CD8-positive, alpha-beta memory T cell (primary cell): ENCODE data around the gene FOLR3. TPM values are rescaled to one million over a fixed set of nuclear protein-coding genes. Genes with fewer than 3 reads are reported as not detected.

Experiments
- CTCF ChIA-PET: fragments of 350-600 bp; sonication (Branson Sonifier 250); formaldehyde crosslinking; loops from one replicate; lab custom pipeline; 2021; ENCODE audit warnings: antibody characterized with exemption; lab: Charles Lee
- POLR2A ChIA-PET: fragments of 350-600 bp; sonication (Branson Sonifier 250); formaldehyde crosslinking; loops from one replicate; lab custom pipeline; 2021; ENCODE audit warnings: antibody characterized with exemption; lab: Charles Lee
- DNase-seq, 5 donors: peaks; one replicate each; pipeline versions ENCODE4 v3.0.0 to v3.0.0-alpha.2; 2020 to 2022; ENCODE audit warnings: mixed read lengths in 1 of 5
- H3K27ac ChIP-seq: one replicate; pipeline ENCODE4 v1.7.0; 2013; ENCODE audit warnings: low read depth, mild to moderate bottlenecking, low read length, moderate library complexity
- H3K27me3 ChIP-seq: 2 replicates; pipeline ENCODE4 v1.7.0; 2013; ENCODE audit warnings: low read length, mild to moderate bottlenecking; ENCODE audit not compliant: insufficient read depth, poor library complexity, severe bottlenecking
- H3K36me3 ChIP-seq: 2 replicates; pipeline ENCODE4 v1.7.0; 2013; ENCODE audit warnings: mild to moderate bottlenecking, low read length, moderate library complexity; ENCODE audit not compliant: insufficient read depth
- H3K4me1 ChIP-seq: 2 replicates; pipeline ENCODE4 v1.7.0; 2013; ENCODE audit warnings: mild to moderate bottlenecking, low read length, moderate library complexity; ENCODE audit not compliant: insufficient read depth
- H3K4me3 ChIP-seq: 2 replicates; pipeline ENCODE4 v1.7.0; 2013; ENCODE audit warnings: mild to moderate bottlenecking, low read length
- H3K9me3 ChIP-seq: 2 replicates; pipeline ENCODE4 v1.7.0; 2013; ENCODE audit warnings: mild to moderate bottlenecking, low read length
- H3K27ac Mint-ChIP-seq, 8 donors: one replicate each; pipeline ENCODE4 v1.8.0; 2020 to 2021; ENCODE audit warnings: mixed read lengths in 8 of 8, mild to moderate bottlenecking in 6 of 8, inconsistent platforms in 3 of 8, moderate library complexity in 3 of 8
- H3K27me3 Mint-ChIP-seq, 2 donors: one replicate each; pipeline ENCODE4 v1.8.0; 2020 to 2021; ENCODE audit warnings: mixed read lengths in 2 of 2, mild to moderate bottlenecking in 1 of 2, moderate library complexity in 1 of 2
- H3K36me3 Mint-ChIP-seq, 3 donors: one replicate each; pipeline ENCODE4 v1.8.0; 2020 to 2021; ENCODE audit warnings: mixed read lengths in 3 of 3, inconsistent platforms in 1 of 3, mild to moderate bottlenecking in 1 of 3
- H3K4me1 Mint-ChIP-seq, 3 donors: one replicate each; pipeline ENCODE4 v1.8.0; 2020 to 2021; ENCODE audit warnings: mixed read lengths in 3 of 3, inconsistent platforms in 1 of 3, mild to moderate bottlenecking in 1 of 3
- H3K4me3 Mint-ChIP-seq, 7 donors: one replicate each; pipeline ENCODE4 v1.8.0; 2020 to 2021; ENCODE audit warnings: mixed read lengths in 7 of 7, mild to moderate bottlenecking in 6 of 7, moderate library complexity in 4 of 7, inconsistent platforms in 2 of 7
- H3K9me3 Mint-ChIP-seq, 5 donors: one replicate each; pipeline ENCODE4 v1.8.0; 2020 to 2022; ENCODE audit warnings: mixed read lengths in 5 of 5, mild to moderate bottlenecking in 3 of 5, moderate library complexity in 2 of 5, inconsistent platforms in 1 of 5
- polyA plus RNA-seq: library from polyadenylated mRNA; unstranded; fragments of 300-500 nt; fragmentation: Illumina TruSeq; gene quantifications from one replicate; pipeline ENCODE4 v1.2.3, GENCODE V29; 2021
- total RNA-seq, 2 experiments: library from RNA; stranded (reverse); gene quantifications; one replicate each; pipeline ENCODE4 v1.2.3, GENCODE V29; 2021

The FOLR3 gene
- total and polyA plus RNA-seq, 3 experiments from 2014 or later, result not detected

DNA sequence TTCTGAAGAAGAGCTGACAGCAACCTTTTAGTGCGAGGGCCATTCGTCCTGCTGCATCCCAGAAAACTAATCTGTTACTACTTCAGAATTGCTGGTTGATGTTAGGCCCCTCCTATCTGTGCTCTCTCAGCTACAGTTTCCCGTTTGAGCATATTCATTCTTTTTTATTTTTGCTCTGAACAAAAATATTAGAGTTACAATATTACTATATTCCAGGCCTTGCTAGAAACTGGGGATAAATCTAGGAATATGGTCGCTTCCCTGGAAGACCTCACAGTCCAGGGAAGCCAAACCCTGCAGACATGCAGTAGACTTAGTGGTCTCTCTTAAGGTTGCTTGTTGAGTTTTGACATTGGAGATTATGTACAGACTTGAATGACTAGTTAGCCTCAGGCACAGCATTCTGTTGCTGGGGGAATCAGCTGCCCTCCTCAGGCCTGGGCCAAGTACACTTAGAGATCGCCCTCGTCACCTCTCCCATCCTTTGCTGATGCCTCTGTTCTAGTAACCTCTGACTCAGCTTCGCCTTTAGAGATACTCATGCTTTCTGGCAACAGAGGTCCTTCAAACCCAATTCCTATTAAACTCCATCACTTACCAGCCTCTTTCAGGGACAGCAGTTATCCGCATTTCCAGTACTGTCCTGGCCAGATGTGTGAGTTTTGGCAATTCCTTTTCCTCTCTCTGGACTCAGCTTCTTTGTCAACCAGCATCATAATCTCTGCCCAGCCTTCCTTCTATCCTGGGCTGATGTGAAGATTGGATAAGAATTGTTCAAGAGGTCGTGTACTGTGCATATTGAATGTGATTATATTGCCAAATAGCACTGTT lies 22.3 kb upstream of the FOLR3 start:
- Histone ChIP-seq H3K4me1 (peaks cover 16% of the 10 kb centered on the region), H3K9me3 (no peaks in the 10 kb centered on the region), H3K27ac (peak overlapping the region; percentile 89), H3K4me3 (peak overlapping the region; percentile 71), H3K27me3 (no peaks in the 10 kb centered on the region), H3K36me3 (peaks cover 6% of the 10 kb centered on the region)
- Mint-ChIP-seq H3K4me1 (peaks cover 24 to 25% (median 25%) of the 10 kb centered on the region in 3 donors), H3K9me3 (no peaks in the 10 kb centered on the region), H3K27ac (peak overlapping the region; percentile 96 to 100 (median 98)), H3K36me3 (peaks cover 1 to 26% (median 9%) of the 10 kb centered on the region in 3 donors), H3K4me3 (peak overlapping the region; percentile 94 to 99 (median 96)), H3K27me3 (peaks cover 4 to 14% of the 10 kb centered on the region in 2 donors)
- DNase-seq, result no peak
- ChIA-PET CTCF (interaction anchor here (0.8 to 2.6 kb wide), 6 partner anchors 31 to 185 kb away, joined by 3 to 7 read pairs (median 5); partner anchors contain the start of gene XNDC1N), POLR2A (interaction anchor here (1.0 to 2.5 kb wide), 7 partner anchors 9 to 184 kb away, joined by 3 to 13 read pairs (median 4); partner anchors contain the start of genes NUMA1 and RNF121)

DNA sequence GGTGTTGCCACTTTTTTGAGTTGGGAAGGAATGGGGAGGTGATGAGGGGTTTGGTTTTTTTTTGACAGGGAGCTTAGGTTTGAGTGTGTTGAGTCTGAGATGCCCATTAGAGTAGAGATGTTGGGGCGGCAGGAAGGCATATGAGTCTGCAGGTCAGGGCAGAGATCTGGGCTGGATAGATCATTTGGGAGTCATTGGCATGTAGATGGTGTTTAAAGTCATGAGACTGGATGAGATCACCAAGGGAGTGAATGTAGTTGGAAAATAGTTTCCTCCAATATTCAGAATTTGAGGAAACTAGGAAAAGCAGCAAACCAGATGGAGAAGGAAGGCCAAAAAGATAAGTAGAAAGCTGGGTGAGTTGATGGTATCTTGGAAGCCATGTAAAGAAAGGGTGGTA lies 21.0 kb upstream of the FOLR3 start:
- POLR2A ChIA-PET, result no interaction called here
- H3K4me3 Mint-ChIP-seq, result peak overlapping the region in 1 of 7 donors; percentile 6
- no peak for DNase-seq
- peaks cover 4 to 27% of the 10 kb centered on the region in 2 donors for H3K27me3 Mint-ChIP-seq
- Histone ChIP-seq H3K27me3 (no peaks in the 10 kb centered on the region), H3K36me3 (peaks cover 6% of the 10 kb centered on the region), H3K27ac (no peak overlapping the region), H3K4me3 (no peak overlapping the region), H3K4me1 (peaks cover 16% of the 10 kb centered on the region), H3K9me3 (no peaks in the 10 kb centered on the region)
- peaks cover 24 to 25% (median 25%) of the 10 kb centered on the region in 3 donors for H3K4me1 Mint-ChIP-seq
- peak overlapping the region in 3 of 8 donors; percentile 48 to 96 (median 48) for H3K27ac Mint-ChIP-seq
- H3K36me3 Mint-ChIP-seq, result peaks cover 1 to 18% (median 9%) of the 10 kb centered on the region in 3 donors
- CTCF ChIA-PET, result interaction anchor here (0.9 to 2.6 kb wide), 3 partner anchors 23 to 29 kb away, joined by 3 to 7 read pairs (median 3); no protein-coding TSS in a partner anchor
- H3K9me3 Mint-ChIP-seq, result no peaks in the 10 kb centered on the region

DNA sequence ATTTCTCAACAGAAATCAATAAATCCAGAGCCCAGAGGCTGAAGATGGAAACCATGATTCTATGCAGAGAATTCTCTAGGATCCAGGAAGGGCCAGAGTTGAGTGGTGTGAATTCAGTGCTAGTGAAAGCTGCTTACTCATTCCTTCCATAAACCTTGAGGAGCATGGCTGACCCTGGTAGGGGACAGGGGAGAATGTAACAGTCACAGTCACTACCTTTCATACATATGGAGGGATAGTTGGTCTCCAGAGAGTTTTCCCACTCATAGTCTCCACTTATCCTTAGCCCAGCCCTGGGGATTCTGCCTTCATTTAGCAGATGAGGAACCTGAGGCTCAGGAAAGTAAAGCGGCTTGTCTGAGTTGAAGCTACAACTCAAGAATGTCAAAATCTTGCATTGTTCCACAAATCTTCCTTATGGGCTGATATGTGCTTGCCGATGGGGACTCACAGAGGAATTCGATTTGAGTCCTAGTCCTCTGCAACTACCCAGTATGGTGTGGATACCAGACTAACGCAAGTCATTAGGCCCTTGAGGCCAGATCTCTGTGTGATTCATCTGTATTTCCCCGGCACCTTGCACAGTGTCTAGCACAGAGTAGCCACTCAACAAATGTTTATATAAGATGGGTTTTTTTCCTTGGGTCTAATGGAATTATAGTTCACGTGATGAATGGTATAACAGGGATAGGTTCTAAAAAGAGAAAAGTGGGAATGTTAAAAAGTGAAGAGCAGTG lies 19.3 kb upstream of the FOLR3 start:
- Histone ChIP-seq H3K27me3 (no peaks in the 10 kb centered on the region), H3K36me3 (no peaks in the 10 kb centered on the region), H3K4me3 (no peak overlapping the region), H3K9me3 (no peaks in the 10 kb centered on the region), H3K27ac (no peak overlapping the region), H3K4me1 (peaks cover 16% of the 10 kb centered on the region)
- DNase-seq, result no peak
- Mint-ChIP-seq H3K36me3 (peaks cover 1 to 6% (median 4%) of the 10 kb centered on the region in 3 donors), H3K4me3 (no peak overlapping the region), H3K4me1 (peaks cover 20 to 22% (median 22%) of the 10 kb centered on the region in 3 donors), H3K27me3 (peaks cover 8 to 37% of the 10 kb centered on the region in 2 donors), H3K9me3 (no peaks in the 10 kb centered on the region), H3K27ac (no peak overlapping the region)
- ChIA-PET CTCF (no interaction called here), POLR2A (no interaction called here)

DNA sequence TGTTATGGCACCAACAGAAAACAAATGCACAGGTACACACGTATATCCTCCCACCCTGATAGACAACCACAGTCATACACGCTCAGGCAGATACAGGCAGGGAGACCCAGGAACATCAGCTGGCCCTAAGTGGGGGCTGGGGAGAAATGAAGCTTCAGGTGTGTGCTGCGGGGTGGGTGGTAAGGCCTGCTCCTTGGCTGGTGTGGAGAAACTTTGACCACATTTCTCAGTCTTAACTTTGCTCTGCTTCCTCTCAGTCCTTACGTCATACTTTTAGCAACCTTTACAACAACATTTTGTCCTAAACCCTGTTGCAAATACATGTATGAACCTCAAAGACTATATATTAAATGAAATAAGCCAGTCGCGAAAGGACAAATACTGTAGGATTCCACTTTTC lies 16.3 kb upstream of the FOLR3 start:
- Histone ChIP-seq H3K27me3 (no peaks in the 10 kb centered on the region), H3K27ac (no peak overlapping the region), H3K36me3 (no peaks in the 10 kb centered on the region), H3K4me1 (no peaks in the 10 kb centered on the region), H3K9me3 (no peaks in the 10 kb centered on the region), H3K4me3 (no peak overlapping the region)
- H3K9me3 Mint-ChIP-seq, result no peaks in the 10 kb centered on the region
- DNase-seq, result no peak
- H3K4me1 Mint-ChIP-seq, result no peaks in the 10 kb centered on the region
- H3K27ac Mint-ChIP-seq, result no peak overlapping the region
- CTCF ChIA-PET, result interaction anchor here (2.1 kb wide), 1 partner anchor 24 kb away, joined by 6 read pairs; no protein-coding TSS in a partner anchor
- peaks cover 0 to 4% (median 1%) of the 10 kb centered on the region in 3 donors for H3K36me3 Mint-ChIP-seq
- H3K27me3 Mint-ChIP-seq, result peaks cover 8 to 41% of the 10 kb centered on the region in 2 donors
- POLR2A ChIA-PET, result no interaction called here
- H3K4me3 Mint-ChIP-seq, result no peak overlapping the region

DNA sequence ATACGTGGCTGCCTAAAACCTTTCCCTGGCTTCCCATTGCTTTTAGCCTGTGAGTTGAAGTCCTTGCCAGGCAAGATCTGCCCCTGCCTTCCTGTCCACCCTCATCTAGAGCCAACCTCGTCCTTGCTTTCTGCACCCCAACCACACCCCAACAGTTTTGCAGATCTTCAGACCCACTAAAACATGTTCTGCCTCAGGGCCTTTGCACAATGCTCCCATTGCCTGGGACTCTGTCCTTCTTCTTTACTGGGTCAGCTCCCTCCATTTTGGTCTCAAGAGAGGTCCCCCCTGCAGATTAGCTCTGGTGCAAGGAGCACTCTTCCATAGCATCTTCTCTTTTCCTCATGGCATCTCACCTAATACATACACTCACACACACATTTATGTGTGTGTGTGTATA lies 14.6 kb upstream of the FOLR3 start:
- H3K4me1 ChIP-seq, result no peaks in the 10 kb centered on the region
- no peaks in the 10 kb centered on the region for H3K4me1 Mint-ChIP-seq
- H3K27me3 Mint-ChIP-seq, result peaks cover 8 to 49% of the 10 kb centered on the region in 2 donors
- H3K9me3 Mint-ChIP-seq, result no peaks in the 10 kb centered on the region
- ChIA-PET CTCF (no interaction called here), POLR2A (no interaction called here)
- no peak overlapping the region for H3K4me3 Mint-ChIP-seq
- peaks cover 0 to 1% (median 0%) of the 10 kb centered on the region in 3 donors for H3K36me3 Mint-ChIP-seq
- no peak overlapping the region for H3K27ac Mint-ChIP-seq
- DNase-seq, result no peak
- H3K27ac ChIP-seq, result no peak overlapping the region
- no peaks in the 10 kb centered on the region for H3K36me3 ChIP-seq
- H3K27me3 ChIP-seq, result no peaks in the 10 kb centered on the region
- no peak overlapping the region for H3K4me3 ChIP-seq
- H3K9me3 ChIP-seq, result no peaks in the 10 kb centered on the region

DNA sequence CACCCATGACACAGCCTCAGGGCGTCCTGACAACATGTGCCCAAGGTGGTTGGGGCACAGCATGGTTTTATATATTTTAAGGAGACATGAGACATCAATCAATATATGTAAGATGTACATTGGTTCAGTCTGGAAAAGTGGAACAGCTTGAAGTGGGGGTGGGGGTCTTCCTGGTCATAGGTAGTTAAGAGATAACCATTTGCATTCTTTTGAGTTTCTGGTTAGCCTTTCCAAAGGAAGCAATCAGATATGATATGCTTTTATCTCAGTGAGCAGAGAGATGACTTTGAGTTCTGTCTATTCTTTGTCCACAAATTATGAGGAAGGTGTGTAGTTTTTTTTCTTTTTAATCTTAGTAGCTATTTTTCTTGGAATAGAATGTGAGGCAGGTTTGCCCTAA lies 12.9 kb upstream of the FOLR3 start:
- CTCF ChIA-PET, result interaction anchor here (0.8 to 1.4 kb wide), 3 partner anchors 21 to 97 kb away, joined by 3 read pairs; no protein-coding TSS in a partner anchor
- POLR2A ChIA-PET, result interaction anchor here (0.7 kb wide), 1 partner anchor 45 kb away, joined by 3 read pairs; no protein-coding TSS in a partner anchor
- peaks cover 0 to 4% (median 2%) of the 10 kb centered on the region in 5 donors for H3K9me3 Mint-ChIP-seq
- no peaks in the 10 kb centered on the region for H3K4me1 Mint-ChIP-seq
- H3K36me3 Mint-ChIP-seq, result peaks cover 0 to 1% (median under 1%) of the 10 kb centered on the region in 3 donors
- Histone ChIP-seq H3K27ac (no peak overlapping the region), H3K4me3 (no peak overlapping the region), H3K36me3 (no peaks in the 10 kb centered on the region), H3K9me3 (no peaks in the 10 kb centered on the region), H3K4me1 (no peaks in the 10 kb centered on the region), H3K27me3 (no peaks in the 10 kb centered on the region)
- no peak overlapping the region for H3K4me3 Mint-ChIP-seq
- DNase-seq, result no peak
- peak overlapping the region in 1 of 8 donors; percentile 51 for H3K27ac Mint-ChIP-seq
- H3K27me3 Mint-ChIP-seq, result peaks cover 4 to 38% of the 10 kb centered on the region in 2 donors

DNA sequence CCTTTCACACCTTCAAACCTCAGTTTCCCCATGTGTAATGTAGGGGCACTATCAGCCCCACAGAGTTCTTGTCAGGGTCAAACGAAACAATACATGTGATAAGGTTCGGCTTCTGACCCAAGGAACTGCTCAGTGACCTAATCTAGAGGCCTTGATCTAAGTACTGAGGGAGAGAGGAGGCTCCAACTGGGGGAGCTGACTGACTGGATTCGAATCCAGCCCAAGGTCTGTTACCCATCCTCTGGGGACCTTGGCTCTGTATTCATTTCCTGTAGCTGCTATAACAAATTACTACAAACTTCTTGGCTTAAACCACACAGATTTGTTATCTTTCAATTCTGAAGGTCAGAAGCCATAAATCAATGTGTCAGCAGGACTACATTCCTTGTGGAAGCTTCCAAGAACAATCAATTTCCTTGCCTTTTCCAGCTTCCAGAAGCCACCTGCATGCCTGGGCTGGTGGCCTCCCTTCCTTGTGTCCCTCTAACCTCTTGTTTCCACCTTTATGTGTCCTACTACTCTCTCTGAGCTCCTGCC lies 12.3 kb upstream of the FOLR3 start:
- Mint-ChIP-seq H3K27me3 (peaks cover 4 to 36% of the 10 kb centered on the region in 2 donors), H3K4me1 (no peaks in the 10 kb centered on the region), H3K36me3 (peaks cover 0 to 6% (median 1%) of the 10 kb centered on the region in 3 donors), H3K27ac (peak overlapping the region in 1 of 8 donors; percentile 26), H3K9me3 (peaks cover 0 to 7% (median 6%) of the 10 kb centered on the region in 5 donors), H3K4me3 (no peak overlapping the region)
- ChIA-PET CTCF (interaction anchor here (0.8 to 1.4 kb wide), 3 partner anchors 20 to 98 kb away, joined by 3 read pairs; no protein-coding TSS in a partner anchor), POLR2A (interaction anchor here (0.7 kb wide), 1 partner anchor 45 kb away, joined by 3 read pairs; no protein-coding TSS in a partner anchor)
- Histone ChIP-seq H3K9me3 (no peaks in the 10 kb centered on the region), H3K27ac (no peak overlapping the region), H3K36me3 (no peaks in the 10 kb centered on the region), H3K4me1 (no peaks in the 10 kb centered on the region), H3K27me3 (no peaks in the 10 kb centered on the region), H3K4me3 (no peak overlapping the region)
- no peak for DNase-seq
